AG20443 (cell line): ENCODE data around the gene GRIP2.

ENCODE experiments used
- DNase-seq: peaks from one replicate; pipeline ENCODE4 v3.0.0; 2012; ENCODE audit warnings: low spot score, mixed read lengths

Gene GRIP2

GRCh38 chr3:14483286-14483685 is 56.9 kb downstream of the GRIP2 start:
- no peak for DNase-seq

- DNase-seq = no peak
These were observed 57.8 kb downstream of the GRIP2 start for GRCh38 chr3:14482271-14482721.

GRCh38 chr3:14481646-14482036 is 58.5 kb downstream of the GRIP2 start:
- DNase-seq = no peak

GRCh38 chr3:14481018-14481645 is 59.0 kb downstream of the GRIP2 start:
- DNase-seq = no peak

- no peak for DNase-seq
These were observed 59.7 kb downstream of the GRIP2 start for GRCh38 chr3:14480207-14481017.

GRCh38 chr3:14479591-14479990 is 60.6 kb downstream of the GRIP2 start:
- DNase-seq = no peak

- DNase-seq = no peak
These were observed 61.1 kb downstream of the GRIP2 start for GRCh38 chr3:14478956-14479550.

GRCh38 chr3:14477311-14477935 is 62.7 kb downstream of the GRIP2 start:
- no peak for DNase-seq

GRCh38 chr3:14476583-14477265 is 63.4 kb downstream of the GRIP2 start:
- DNase-seq = no peak

- no peak for DNase-seq
These were observed 64.5 kb downstream of the GRIP2 start for GRCh38 chr3:14475621-14476020.

- no peak for DNase-seq
These were observed 65.6 kb downstream of the GRIP2 start for GRCh38 chr3:14474363-14475081.

- DNase-seq = no peak
These were observed 66.7 kb downstream of the GRIP2 start for GRCh38 chr3:14473411-14473891.

- peak; percentile 95 for DNase-seq
These were observed 67.4 kb downstream of the GRIP2 start for GRCh38 chr3:14472471-14473351.

- DNase-seq = no peak
These were observed 68.5 kb downstream of the GRIP2 start for GRCh38 chr3:14471690-14472089.

GRCh38 chr3:14471016-14471415 is 69.1 kb downstream of the GRIP2 start:
- DNase-seq = no peak

GRCh38 chr3:14470461-14470860 is 69.7 kb downstream of the GRIP2 start:
- no peak for DNase-seq

GRCh38 chr3:14468621-14468981 is 71.5 kb downstream of the GRIP2 start:
- DNase-seq = no peak

GRCh38 chr3:14467814-14468620 is 72.1 kb downstream of the GRIP2 start:
- DNase-seq = peak; percentile 81

- DNase-seq = no peak
These were observed 73.8 kb downstream of the GRIP2 start for GRCh38 chr3:14466179-14466903.
